Measurements from ENCODE around the gene AMPH.

Gene AMPH

GRCh38 chr7:38425509-38425908 lies 205.7 kb downstream of the AMPH start:
- Histone ChIP-seq H3K9me2 (replicated peaks; ENCODE audit: insufficient read depth, low read length) (no peaks in the 10 kb centered on the region), H3F3A (ENCODE audit: insufficient read depth) (no peaks in the 10 kb centered on the region), H3K4me3 (ENCODE audit: insufficient read depth, low read length, poor library complexity, severe bottlenecking) (no peak overlapping the region), H3K27ac (ENCODE audit: low read depth, low read length) (no peak overlapping the region), H3K4me2 (ENCODE audit: low read depth, low read length, poor library complexity, severe bottlenecking) (no peak overlapping the region), H3K79me2 (ENCODE audit: insufficient read depth, low read length) (no peaks in the 10 kb centered on the region), H3K9me3 (ENCODE audit: insufficient read depth, low read length) (no peaks in the 10 kb centered on the region), H4K20me1 (ENCODE audit: low read depth, low read length) (no peaks in the 10 kb centered on the region), H3K27me3 (ENCODE audit: low read length) (0 out of 2 replicates have a peak, but pooled peaks cover 4% of the 10 kb centered on the region), H3K36me3 (ENCODE audit: low read length) (no peaks in the 10 kb centered on the region), H3K9ac (ENCODE audit: low read length) (no peak overlapping the region), H2AFZ (ENCODE audit: low read depth, low read length, severe bottlenecking) (no peak overlapping the region)
- TF ChIP-seq EZH2phosphoT487 (conservative IDR thresholded peaks at IDR 0.05; ENCODE audit: low read length), result no peak
- TF ChIP-seq, protein P1, sequence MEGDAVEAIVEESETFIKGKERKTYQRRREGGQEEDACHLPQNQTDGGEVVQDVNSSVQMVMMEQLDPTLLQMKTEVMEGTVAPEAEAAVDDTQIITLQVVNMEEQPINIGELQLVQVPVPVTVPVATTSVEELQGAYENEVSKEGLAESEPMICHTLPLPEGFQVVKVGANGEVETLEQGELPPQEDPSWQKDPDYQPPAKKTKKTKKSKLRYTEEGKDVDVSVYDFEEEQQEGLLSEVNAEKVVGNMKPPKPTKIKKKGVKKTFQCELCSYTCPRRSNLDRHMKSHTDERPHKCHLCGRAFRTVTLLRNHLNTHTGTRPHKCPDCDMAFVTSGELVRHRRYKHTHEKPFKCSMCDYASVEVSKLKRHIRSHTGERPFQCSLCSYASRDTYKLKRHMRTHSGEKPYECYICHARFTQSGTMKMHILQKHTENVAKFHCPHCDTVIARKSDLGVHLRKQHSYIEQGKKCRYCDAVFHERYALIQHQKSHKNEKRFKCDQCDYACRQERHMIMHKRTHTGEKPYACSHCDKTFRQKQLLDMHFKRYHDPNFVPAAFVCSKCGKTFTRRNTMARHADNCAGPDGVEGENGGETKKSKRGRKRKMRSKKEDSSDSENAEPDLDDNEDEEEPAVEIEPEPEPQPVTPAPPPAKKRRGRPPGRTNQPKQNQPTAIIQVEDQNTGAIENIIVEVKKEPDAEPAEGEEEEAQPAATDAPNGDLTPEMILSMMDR (IDR thresholded peaks at IDR 0.05; ENCODE audit: insufficient read depth, low read length, poor library complexity, severe bottlenecking), result no peak

- Histone ChIP-seq H3K36me3 (ENCODE audit: low read length) (no peaks in the 10 kb centered on the region), H3K79me2 (ENCODE audit: insufficient read depth, low read length) (no peaks in the 10 kb centered on the region), H3K9me3 (ENCODE audit: insufficient read depth, low read length) (no peaks in the 10 kb centered on the region), H3K27ac (ENCODE audit: low read depth, low read length) (no peak overlapping the region), H4K20me1 (ENCODE audit: low read depth, low read length) (no peaks in the 10 kb centered on the region), H3K4me3 (ENCODE audit: insufficient read depth, low read length, poor library complexity, severe bottlenecking) (no peak overlapping the region), H3K9me2 (replicated peaks; ENCODE audit: insufficient read depth, low read length) (no peaks in the 10 kb centered on the region), H3K9ac (ENCODE audit: low read length) (no peak overlapping the region), H3K27me3 (ENCODE audit: low read length) (0 out of 2 replicates have a peak, but pooled peaks cover 4% of the 10 kb centered on the region), H3F3A (ENCODE audit: insufficient read depth) (no peaks in the 10 kb centered on the region), H3K4me2 (ENCODE audit: low read depth, low read length, poor library complexity, severe bottlenecking) (no peak overlapping the region), H2AFZ (ENCODE audit: low read depth, low read length, severe bottlenecking) (no peak overlapping the region)
- no peak for TF ChIP-seq EZH2phosphoT487 (conservative IDR thresholded peaks at IDR 0.05; ENCODE audit: low read length)
- TF ChIP-seq, protein P1 (IDR thresholded peaks at IDR 0.05; ENCODE audit: insufficient read depth, low read length, poor library complexity, severe bottlenecking), result no peak
Observed at GRCh38 chr7:38424750-38425463, 206.3 kb downstream of the AMPH start.

DNA sequence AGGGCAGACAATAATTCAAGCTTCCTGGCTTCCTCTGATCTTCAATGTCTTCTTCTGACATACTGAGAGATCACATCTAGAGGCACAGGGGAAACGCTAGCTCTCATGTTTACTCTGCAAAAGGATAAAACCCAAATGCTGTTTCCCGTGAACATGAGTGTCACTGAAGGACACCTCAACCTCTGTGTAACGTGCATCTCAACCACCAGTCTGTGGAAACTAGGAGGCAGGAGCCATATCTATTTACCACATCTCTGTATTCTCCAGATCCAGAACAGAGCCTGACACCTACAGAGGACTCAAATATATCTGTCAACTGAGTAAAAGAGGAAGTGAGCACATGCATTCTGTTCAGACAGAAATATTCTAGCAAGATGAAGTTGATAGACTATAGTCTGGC lies 217.4 kb downstream of the AMPH start:
- Histone ChIP-seq H3K79me2 (ENCODE audit: insufficient read depth, low read length) (no peaks in the 10 kb centered on the region), H3K9me3 (ENCODE audit: insufficient read depth, low read length) (no peaks in the 10 kb centered on the region), H3K27ac (ENCODE audit: low read depth, low read length) (no peak overlapping the region), H3K27me3 (ENCODE audit: low read length) (no peaks in the 10 kb centered on the region), H3K36me3 (ENCODE audit: low read length) (no peaks in the 10 kb centered on the region), H3K4me3 (ENCODE audit: insufficient read depth, low read length, poor library complexity, severe bottlenecking) (no peak overlapping the region), H3K9ac (ENCODE audit: low read length) (no peak overlapping the region), H3F3A (ENCODE audit: insufficient read depth) (no peaks in the 10 kb centered on the region), H3K4me2 (ENCODE audit: low read depth, low read length, poor library complexity, severe bottlenecking) (no peak overlapping the region), H3K9me2 (replicated peaks; ENCODE audit: insufficient read depth, low read length) (no peaks in the 10 kb centered on the region), H4K20me1 (ENCODE audit: low read depth, low read length) (no peaks in the 10 kb centered on the region), H2AFZ (ENCODE audit: low read depth, low read length, severe bottlenecking) (no peak overlapping the region)
- TF ChIP-seq, protein P1 (IDR thresholded peaks at IDR 0.05; ENCODE audit: insufficient read depth, low read length, poor library complexity, severe bottlenecking), result no peak
- TF ChIP-seq EZH2phosphoT487 (conservative IDR thresholded peaks at IDR 0.05; ENCODE audit: low read length), result no peak

All from SU-DHL-6 (cell line).